Muscle layer of colon (tissue), 2 donors: Measurements from ENCODE around the gene FBXW4.

Experiments used
- H3K27ac ChIP-seq: one replicate; pipeline ENCODE4 v1.7.0; 2013; ENCODE audit warnings: low read depth, mild to moderate bottlenecking, low read length, moderate library complexity
- H3K27me3 ChIP-seq, 2 donors: one replicate each; pipeline ENCODE4 v1.7.0; 2013; ENCODE audit warnings: low read length in 2 of 2, mild to moderate bottlenecking in 2 of 2; ENCODE audit not compliant: insufficient read depth in 2 of 2, control insufficient read depth in 1 of 2
- H3K36me3 ChIP-seq: one replicate; pipeline ENCODE4 v1.7.0; 2013; ENCODE audit warnings: mild to moderate bottlenecking, low read length; ENCODE audit not compliant: insufficient read depth
- H3K4me1 ChIP-seq: one replicate; pipeline ENCODE4 v1.7.0; 2013; ENCODE audit warnings: mild to moderate bottlenecking, low read length; ENCODE audit not compliant: insufficient read depth
- H3K4me3 ChIP-seq, 2 donors: one replicate each; pipeline ENCODE4 v1.7.0; 2013; ENCODE audit warnings: low read length in 2 of 2, low read depth in 1 of 2, mild to moderate bottlenecking in 1 of 2, moderate library complexity in 1 of 2
- H3K9ac ChIP-seq: one replicate; pipeline ENCODE4 v1.7.0; 2013; ENCODE audit warnings: low read length
- H3K9me3 ChIP-seq: one replicate; pipeline ENCODE4 v1.7.0; 2013; ENCODE audit warnings: mild to moderate bottlenecking, low read length
- donor health status: abdominal sarcoma.
- donor health status: Adenocarcinoma of cecum.

Gene FBXW4, protein sequence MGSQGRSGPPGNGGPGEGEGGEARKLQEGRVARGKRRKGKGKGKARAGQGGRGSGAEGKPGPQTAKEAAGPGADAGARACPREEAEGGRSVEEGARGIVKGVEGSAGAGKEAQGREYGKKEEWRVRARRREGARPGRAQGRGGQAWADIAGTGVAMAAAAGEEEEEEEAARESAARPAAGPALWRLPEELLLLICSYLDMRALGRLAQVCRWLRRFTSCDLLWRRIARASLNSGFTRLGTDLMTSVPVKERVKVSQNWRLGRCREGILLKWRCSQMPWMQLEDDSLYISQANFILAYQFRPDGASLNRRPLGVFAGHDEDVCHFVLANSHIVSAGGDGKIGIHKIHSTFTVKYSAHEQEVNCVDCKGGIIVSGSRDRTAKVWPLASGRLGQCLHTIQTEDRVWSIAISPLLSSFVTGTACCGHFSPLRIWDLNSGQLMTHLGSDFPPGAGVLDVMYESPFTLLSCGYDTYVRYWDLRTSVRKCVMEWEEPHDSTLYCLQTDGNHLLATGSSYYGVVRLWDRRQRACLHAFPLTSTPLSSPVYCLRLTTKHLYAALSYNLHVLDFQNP

GRCh38 chr10:101694674-101695403, at the start of gene FBXW4:
Gene FBXW4 (minus strand): TSS chr10:101695170. CDS start chr10:101695105, 65 bp downstream.
- Histone ChIP-seq H3K4me3 (peak within 1 kb of the TSS; percentile 72 to 93), H3K36me3 (no peaks in the 10 kb centered on the region), H3K27me3 (no peaks in the 10 kb centered on the region), H3K27ac (peak within 1 kb of the TSS; percentile 99), H3K4me1 (peaks cover 31% of the 10 kb centered on the region), H3K9me3 (no peaks in the 10 kb centered on the region), H3K9ac (peak within 1 kb of the TSS; percentile 96)

DNA sequence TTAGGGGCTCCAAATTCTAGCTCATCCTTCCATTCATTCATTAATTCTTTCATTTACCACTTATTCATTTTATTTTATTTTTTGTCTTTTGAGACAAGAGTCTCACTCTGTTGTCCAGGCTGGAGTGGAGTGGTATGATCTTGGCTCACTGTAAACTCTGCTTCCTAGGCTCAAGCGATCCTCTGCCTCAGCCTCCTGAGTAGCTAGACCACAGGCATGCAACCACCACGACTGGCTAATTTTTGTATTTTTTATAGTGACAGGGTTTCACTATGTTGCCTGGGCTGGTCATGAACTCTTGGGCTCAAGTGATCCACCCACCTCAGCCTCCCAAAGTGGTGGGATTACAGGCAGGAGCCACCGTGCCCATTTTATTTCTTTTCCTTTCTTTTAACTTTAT, 49.3 kb upstream of the FBXW4 start:
- Histone ChIP-seq H3K27ac (no peak overlapping the region), H3K36me3 (no peaks in the 10 kb centered on the region), H3K4me1 (no peaks in the 10 kb centered on the region), H3K9me3 (no peaks in the 10 kb centered on the region), H3K9ac (no peak overlapping the region), H3K27me3 (peaks cover 0 to 5% of the 10 kb centered on the region in 2 donors), H3K4me3 (no peak overlapping the region)

GRCh38 chr10:101741938-101742337, 47.0 kb upstream of the FBXW4 start:
- H3K9ac ChIP-seq = no peak overlapping the region
- H3K4me3 ChIP-seq = no peak overlapping the region
- no peak overlapping the region for H3K27ac ChIP-seq
- no peaks in the 10 kb centered on the region for H3K4me1 ChIP-seq
- peaks cover 5 to 6% of the 10 kb centered on the region in 2 donors for H3K27me3 ChIP-seq
- H3K9me3 ChIP-seq = no peaks in the 10 kb centered on the region
- no peaks in the 10 kb centered on the region for H3K36me3 ChIP-seq

DNA sequence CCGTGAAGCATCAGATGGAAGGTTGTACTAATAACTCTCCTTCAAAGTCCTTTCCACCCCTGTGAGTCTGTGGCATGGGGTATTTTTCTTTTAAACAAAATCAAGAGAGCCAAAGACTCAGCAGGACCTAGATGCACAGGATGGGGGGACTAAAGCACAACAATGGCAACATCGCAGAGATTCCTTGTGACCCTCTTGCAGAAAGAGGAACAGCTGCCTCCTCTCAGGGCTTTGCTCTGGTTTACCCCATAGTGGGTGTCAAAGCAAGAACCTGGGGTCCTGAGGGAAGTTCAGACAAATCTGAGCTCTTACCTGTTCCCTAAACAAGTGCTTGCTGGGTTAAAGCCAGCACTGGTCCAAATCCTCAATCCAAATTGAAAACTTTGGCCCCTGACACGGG, 41.7 kb upstream of the FBXW4 start:
- Histone ChIP-seq H3K9ac (no peak overlapping the region), H3K27me3 (peaks cover 5 to 6% of the 10 kb centered on the region in 2 donors), H3K4me1 (no peaks in the 10 kb centered on the region), H3K27ac (no peak overlapping the region), H3K4me3 (no peak overlapping the region), H3K9me3 (no peaks in the 10 kb centered on the region), H3K36me3 (no peaks in the 10 kb centered on the region)

DNA sequence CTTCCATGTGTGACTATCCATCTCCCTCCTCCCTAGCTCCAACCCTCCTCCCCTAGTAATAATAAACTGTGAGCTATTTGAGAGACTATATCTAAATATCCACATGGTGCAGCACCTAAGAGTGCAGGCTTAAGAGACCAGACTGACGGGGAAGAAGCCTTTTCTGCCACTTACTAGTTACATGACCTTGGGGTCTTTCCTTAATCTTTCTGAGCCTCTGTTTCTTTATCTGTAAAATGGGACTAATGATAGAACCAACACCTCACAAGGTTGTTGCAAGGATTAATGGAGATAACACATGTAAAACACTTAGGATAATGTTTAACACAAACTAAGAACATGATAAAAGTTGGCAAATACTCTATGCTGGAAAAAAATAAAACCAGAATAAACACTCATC, 37.1 kb upstream of the FBXW4 start:
- H3K27ac ChIP-seq = no peak overlapping the region
- H3K4me1 ChIP-seq = no peaks in the 10 kb centered on the region
- no peaks in the 10 kb centered on the region for H3K36me3 ChIP-seq
- H3K9me3 ChIP-seq = no peaks in the 10 kb centered on the region
- no peak overlapping the region for H3K9ac ChIP-seq
- H3K27me3 ChIP-seq = no peaks in the 10 kb centered on the region
- no peak overlapping the region for H3K4me3 ChIP-seq

- no peak overlapping the region for H3K4me3 ChIP-seq
- H3K4me1 ChIP-seq = no peaks in the 10 kb centered on the region
- H3K27ac ChIP-seq = no peak overlapping the region
- no peaks in the 10 kb centered on the region for H3K36me3 ChIP-seq
- no peak overlapping the region for H3K9ac ChIP-seq
- no peaks in the 10 kb centered on the region for H3K9me3 ChIP-seq
- no peaks in the 10 kb centered on the region for H3K27me3 ChIP-seq
Measured at GRCh38 chr10:101726115-101726387, 31.1 kb upstream of the FBXW4 start.

- Histone ChIP-seq H3K4me1 (no peaks in the 10 kb centered on the region), H3K27ac (no peak overlapping the region), H3K9me3 (no peaks in the 10 kb centered on the region), H3K27me3 (no peaks in the 10 kb centered on the region), H3K4me3 (no peak overlapping the region), H3K9ac (no peak overlapping the region), H3K36me3 (no peaks in the 10 kb centered on the region)
Measured at GRCh38 chr10:101725296-101726114, 30.5 kb upstream of the FBXW4 start.

GRCh38 chr10:101724446-101724845, 29.5 kb upstream of the FBXW4 start:
- Histone ChIP-seq H3K27me3 (no peaks in the 10 kb centered on the region), H3K4me3 (no peak overlapping the region), H3K9me3 (no peaks in the 10 kb centered on the region), H3K9ac (no peak overlapping the region), H3K4me1 (no peaks in the 10 kb centered on the region), H3K27ac (no peak overlapping the region), H3K36me3 (no peaks in the 10 kb centered on the region)

GRCh38 chr10:101723176-101723575, 28.2 kb upstream of the FBXW4 start:
- H3K36me3 ChIP-seq = no peaks in the 10 kb centered on the region

GRCh38 chr10:101721806-101722205, 26.8 kb upstream of the FBXW4 start:
- Histone ChIP-seq H3K27ac (no peak overlapping the region), H3K9me3 (no peaks in the 10 kb centered on the region), H3K27me3 (no peaks in the 10 kb centered on the region), H3K4me1 (no peaks in the 10 kb centered on the region), H3K4me3 (no peak overlapping the region), H3K36me3 (no peaks in the 10 kb centered on the region), H3K9ac (no peak overlapping the region)

More at GRCh38 chr10:101723176-101723575, 28.2 kb upstream of the FBXW4 start:
- Histone ChIP-seq H3K4me3 (no peak overlapping the region), H3K27me3 (no peaks in the 10 kb centered on the region), H3K9ac (no peak overlapping the region), H3K27ac (no peak overlapping the region), H3K9me3 (no peaks in the 10 kb centered on the region), H3K4me1 (no peaks in the 10 kb centered on the region)

DNA sequence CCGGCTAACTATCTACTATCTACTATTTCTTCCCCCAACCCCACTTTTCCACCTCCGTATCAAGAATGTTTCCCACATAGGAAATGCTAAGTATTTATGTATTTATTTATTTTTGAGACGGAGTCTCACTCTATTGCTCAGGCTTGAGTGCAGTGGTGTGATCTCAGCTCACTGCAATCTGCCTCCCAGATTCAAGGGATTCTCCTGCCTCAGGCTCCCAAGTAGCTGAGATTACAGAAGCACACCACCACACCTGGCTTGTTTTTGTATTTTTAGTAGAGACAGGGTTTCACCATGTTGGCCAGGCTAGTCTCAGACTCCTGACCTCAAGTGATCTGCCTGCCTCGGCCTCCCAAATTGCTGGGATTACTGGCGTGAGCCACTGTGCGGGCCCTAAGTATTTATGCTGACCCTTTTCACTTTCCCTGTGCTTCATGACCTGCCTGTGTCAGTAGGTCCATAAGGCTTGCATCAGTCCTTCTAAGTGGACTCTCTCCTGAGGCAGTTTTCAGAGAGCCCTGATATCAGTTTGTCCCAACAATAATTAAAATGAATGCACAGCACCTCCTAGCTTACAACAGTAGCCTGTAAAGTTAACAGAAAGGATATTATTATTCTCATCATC, 25.7 kb upstream of the FBXW4 start:
- no peaks in the 10 kb centered on the region for H3K9me3 ChIP-seq
- no peak overlapping the region for H3K4me3 ChIP-seq
- no peak overlapping the region for H3K27ac ChIP-seq
- no peaks in the 10 kb centered on the region for H3K36me3 ChIP-seq
- no peaks in the 10 kb centered on the region for H3K4me1 ChIP-seq
- no peaks in the 10 kb centered on the region for H3K27me3 ChIP-seq
- H3K9ac ChIP-seq = no peak overlapping the region
